ENCODE measurements around the gene MAB21L3. TPM values are rescaled to one million over a fixed set of nuclear protein-coding genes. Genes with fewer than 3 reads are reported as not detected.

The MAB21L3 gene
- total RNA-seq, 2 experiments from 2014 or later = not detected

DNA sequence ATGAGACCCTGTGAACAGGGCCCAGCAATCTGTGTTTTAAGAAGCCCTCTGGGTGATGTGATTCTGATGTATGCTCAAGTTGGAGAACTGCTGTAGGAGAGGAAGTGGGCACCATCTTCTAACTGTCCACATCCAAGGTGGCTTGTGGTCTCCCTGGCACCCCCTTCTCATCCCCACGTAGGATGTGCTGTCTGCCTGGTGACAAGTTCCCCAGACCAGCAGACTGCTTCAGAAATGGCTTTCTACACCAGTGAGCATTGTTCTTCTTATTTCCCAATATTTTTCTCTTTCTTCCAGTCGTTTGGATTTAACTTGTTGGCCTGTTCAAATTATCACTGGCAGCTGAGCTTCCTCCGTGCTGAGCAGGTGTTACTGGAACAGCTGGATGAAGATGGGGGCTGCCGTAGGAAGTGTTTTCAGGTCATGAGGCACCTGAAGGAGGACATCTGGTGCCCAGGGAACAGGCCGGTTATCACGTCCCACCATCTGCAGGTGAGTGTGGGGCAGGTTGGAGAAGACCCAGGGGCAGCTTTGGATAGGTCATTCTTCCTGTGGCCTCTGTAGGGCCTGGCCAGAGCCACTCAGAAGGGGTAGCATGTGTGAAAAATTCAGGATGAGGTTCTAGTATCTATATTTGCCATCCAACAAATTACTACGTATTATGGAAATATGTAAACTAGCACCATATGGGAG lies 16.8 kb downstream of the MAB21L3 start:
- no peak for TF ChIP-seq CTCF (IDR thresholded peaks at IDR 0.05)
- peaks cover 43% of the 10 kb centered on the region for H3K4me1 Mint-ChIP-seq (ENCODE audit: low read depth)
- H3K36me3 Mint-ChIP-seq (ENCODE audit: low read depth) = no peaks in the 10 kb centered on the region
- intact Hi-C loops (cut with micrococcal nuclease) = no loop called here
- peaks cover 17% of the 10 kb centered on the region for H3K27me3 Mint-ChIP-seq
- ChIA-PET POLR2A (no interaction called here), CTCF (interaction anchor here (1.3 to 2.4 kb wide), 3 partner anchors 11 to 371 kb away, joined by 4 to 10 read pairs (median 5); no protein-coding TSS in a partner anchor)
- no peak overlapping the region for H3K4me3 Mint-ChIP-seq
- DNase-seq (peak; percentile 38), ATAC-seq (peak; percentile 4)
- no peaks in the 10 kb centered on the region for H3K9me3 Mint-ChIP-seq
- H3K27ac Mint-ChIP-seq = peak overlapping the region; percentile 8

DNA sequence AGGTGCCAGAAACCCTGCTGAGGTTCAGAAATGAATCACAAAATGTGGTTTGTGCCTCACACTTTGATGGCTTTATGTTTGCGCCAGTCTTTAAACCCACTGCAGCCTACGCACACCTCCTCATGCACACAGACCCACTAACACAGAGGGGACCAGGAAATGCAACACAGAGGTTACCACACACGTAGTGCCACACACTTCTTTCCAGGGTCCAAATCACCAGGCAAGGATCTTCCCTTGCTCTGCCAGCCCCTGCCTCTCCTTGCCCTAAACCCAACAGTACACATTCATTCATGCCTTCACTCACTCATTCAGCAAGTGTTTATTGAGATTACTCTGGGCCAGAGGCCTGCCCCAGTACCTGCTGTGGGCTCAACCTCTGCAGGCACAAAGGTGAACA lies 17.5 kb downstream of the MAB21L3 start:
- no peaks in the 10 kb centered on the region for H3K9me3 Mint-ChIP-seq

GRCh38 chr1:116129537-116129936 lies 18.3 kb downstream of the MAB21L3 start:
- DNase-seq (no peak), ATAC-seq (no peak)
- no peaks in the 10 kb centered on the region for H3K36me3 Mint-ChIP-seq (ENCODE audit: low read depth)
- peak overlapping the region; percentile 14 for H3K27ac Mint-ChIP-seq
- ChIA-PET CTCF (interaction anchor here (2.2 to 3.5 kb wide), 2 partner anchors 11 to 356 kb away, joined by 11 to 33 read pairs; no protein-coding TSS in a partner anchor), POLR2A (no interaction called here)
- intact Hi-C loops (cut with micrococcal nuclease) = no loop called here
- H3K27me3 Mint-ChIP-seq = peaks cover 12% of the 10 kb centered on the region
- peaks cover 48% of the 10 kb centered on the region for H3K4me1 Mint-ChIP-seq (ENCODE audit: low read depth)
- no peak for TF ChIP-seq CTCF (IDR thresholded peaks at IDR 0.05)
- no peaks in the 10 kb centered on the region for H3K9me3 Mint-ChIP-seq
- H3K4me3 Mint-ChIP-seq = no peak overlapping the region

More for the DNA sequence above, 17.5 kb downstream of the MAB21L3 start:
- no peak for TF ChIP-seq CTCF (IDR thresholded peaks at IDR 0.05)
- peaks cover 11% of the 10 kb centered on the region for H3K27me3 Mint-ChIP-seq
- H3K4me1 Mint-ChIP-seq (ENCODE audit: low read depth) = peaks cover 43% of the 10 kb centered on the region
- peak overlapping the region; percentile 59 for H3K27ac Mint-ChIP-seq
- ChIA-PET POLR2A (no interaction called here), CTCF (interaction anchor here (1.3 to 3.5 kb wide), 2 partner anchors 12 to 370 kb away, joined by 4 to 33 read pairs; no protein-coding TSS in a partner anchor)
- intact Hi-C loops (cut with micrococcal nuclease) = no loop called here
- ATAC-seq (peak; percentile 88), DNase-seq (peak; percentile 89)
- no peak overlapping the region for H3K4me3 Mint-ChIP-seq
- no peaks in the 10 kb centered on the region for H3K36me3 Mint-ChIP-seq (ENCODE audit: low read depth)

DNA sequence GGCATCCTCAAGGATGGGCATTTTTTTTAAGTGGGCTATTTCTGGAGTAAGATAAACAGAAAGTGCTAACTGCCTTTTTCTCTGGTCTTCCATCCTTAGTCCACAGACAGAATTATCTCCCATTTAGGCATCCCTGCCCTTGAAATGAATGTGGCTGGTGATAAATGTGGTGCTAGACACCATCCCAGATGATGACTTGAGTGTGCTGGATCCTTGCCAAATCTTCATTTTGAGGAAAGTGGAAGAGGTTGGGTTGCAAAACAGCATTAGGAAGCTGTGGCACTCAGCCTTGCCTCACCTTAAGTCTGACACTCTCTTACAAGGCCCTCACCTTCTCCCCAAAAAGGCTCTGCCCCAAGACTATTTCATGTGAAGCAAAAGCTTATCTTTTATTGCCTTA lies 19.2 kb downstream of the MAB21L3 start:
- CTCF ChIA-PET = interaction anchor here (1.0 to 3.5 kb wide), 4 partner anchors 10 to 369 kb away, joined by 3 to 33 read pairs (median 8); no protein-coding TSS in a partner anchor
- H3K9me3 Mint-ChIP-seq = no peaks in the 10 kb centered on the region
- intact Hi-C loops (cut with micrococcal nuclease) = no loop called here

More for the DNA sequence above, 19.2 kb downstream of the MAB21L3 start:
- Mint-ChIP-seq H3K4me3 (no peak overlapping the region), H3K36me3 (ENCODE audit: low read depth) (no peaks in the 10 kb centered on the region), H3K27ac (no peak overlapping the region), H3K27me3 (peaks cover 13% of the 10 kb centered on the region), H3K4me1 (ENCODE audit: low read depth) (peaks cover 48% of the 10 kb centered on the region)
- POLR2A ChIA-PET = no interaction called here
- no peak for TF ChIP-seq CTCF (IDR thresholded peaks at IDR 0.05)
- ATAC-seq = no peak
- DNase-seq = no peak

Data from activated CD8-positive, alpha-beta T cell treated with anti-CD3 and anti-CD28 coated beads for 36 hours (primary cell).